H1 (cell line): ENCODE results near the gene WHAMM.

Source experiments
- BACH1 ChIP-seq: IDR thresholded peaks from 2 replicates; pipeline ENCODE4 v1.6.1; 2012; ENCODE audit warnings: low read length, improper control_type of control experiment
- CTCF ChIP-seq, 3 experiments: IDR thresholded peaks; 1 replicate in 2 of 3; 2 replicates in 1 of 3; pipeline versions ENCODE4 v1.5.1 to v1.6.1; 2011; ENCODE audit warnings: low read length in 3 of 3, mild to moderate bottlenecking in 3 of 3, inconsistent platforms in 2 of 3, low read depth in 1 of 3, moderate library complexity in 1 of 3; ENCODE audit not compliant: insufficient read depth in 1 of 3; ENCODE audit errors: control extremely low read depth in 1 of 3
- HDAC2 ChIP-seq, 2 experiments: fragments of 300-600 bp in 1 of 2; sonication (generic) in 1 of 2; IDR thresholded peaks; 2 replicates each; pipeline ENCODE4 v1.6.1; 2011 to 2012; ENCODE audit warnings: low read depth in 2 of 2, low read length in 2 of 2, mild to moderate bottlenecking in 2 of 2, moderate library complexity in 2 of 2, borderline replicate concordance in 1 of 2, inconsistent platforms in 1 of 2
- POLR2A ChIP-seq, 2 experiments: IDR thresholded peaks; 1 replicate in 1 of 2; 2 replicates in 1 of 2; pipeline ENCODE4 v1.6.1; 2011; ENCODE audit warnings: low read depth in 2 of 2, low read length in 2 of 2, mild to moderate bottlenecking in 2 of 2; ENCODE audit errors: control extremely low read depth in 1 of 2
- POLR2AphosphoS5 ChIP-seq: IDR thresholded peaks from 2 replicates; pipeline ENCODE4 v1.6.1; 2011; ENCODE audit warnings: low read depth, low read length
- RAD21 ChIP-seq, 2 experiments: IDR thresholded peaks in 1 of 2; conservative IDR thresholded peaks in 1 of 2; 2 replicates each; pipeline ENCODE4 v1.6.1; 2011; ENCODE audit warnings: low read depth in 2 of 2, low read length in 2 of 2, improper control_type of control experiment in 1 of 2, inconsistent platforms in 1 of 2, mild to moderate bottlenecking in 1 of 2, moderate library complexity in 1 of 2
- RNF2 ChIP-seq: fragments of 200-900, 300-1000 bp; sonication (generic); IDR thresholded peaks from 2 replicates; pipeline ENCODE4 v1.7.1; 2016; ENCODE audit warnings: borderline replicate concordance, low read depth, mild to moderate bottlenecking, antibody characterized with exemption, low read length; ENCODE audit not compliant: poor library complexity, severe bottlenecking; ENCODE audit errors: missing control alignments
- RXRA ChIP-seq: IDR thresholded peaks from 2 replicates; pipeline ENCODE4 v1.6.1; 2011; ENCODE audit warnings: low read depth, mild to moderate bottlenecking, low read length, moderate library complexity; ENCODE audit not compliant: insufficient read depth

GRCh38 chr15:82774496-82774895, 34.9 kb upstream of the WHAMM start:
- no peak for TF ChIP-seq CTCF (IDR thresholded peaks at IDR 0.05; ENCODE audit: control extremely low read depth in 1 of 3, insufficient read depth in 1 of 3, low read depth in 1 of 3, low read length in 3 of 3)
- no peak for TF ChIP-seq RXRA
- TF ChIP-seq POLR2A (IDR thresholded peaks at IDR 0.05; ENCODE audit: control extremely low read depth in 1 of 2, low read depth in 2 of 2, low read length in 2 of 2), result no peak
- TF ChIP-seq HDAC2 (IDR thresholded peaks at IDR 0.05; ENCODE audit: borderline replicate concordance in 1 of 2, low read depth in 2 of 2, low read length in 2 of 2), result no peak
- TF ChIP-seq RNF2, result no peak
- TF ChIP-seq POLR2AphosphoS5, result no peak
- TF ChIP-seq RAD21 (IDR thresholded peaks at IDR 0.05 in 1 of 2, conservative IDR thresholded peaks at IDR 0.05 in 1 of 2; ENCODE audit: low read depth in 2 of 2, low read length in 2 of 2), result no peak
- no peak for TF ChIP-seq BACH1
